A204.1 (cell line): ENCODE measurements around the gene SH2D4B.

Experiments
- FAIRE-seq: peaks from 2 replicates; lab custom pipeline; 2012; peaks lifted over from hg19 to GRCh38; lab: Jason Lieb, UNC

Gene SH2D4B

GRCh38 chr10:80646366-80646765 is 108.7 kb downstream of the SH2D4B start:
- FAIRE-seq: no peak

- FAIRE-seq: no peak
Observed at GRCh38 chr10:80647173-80647833, 109.6 kb downstream of the SH2D4B start.

- FAIRE-seq: no peak
Observed at GRCh38 chr10:80648106-80648505, 110.4 kb downstream of the SH2D4B start.

- FAIRE-seq: no peak
Observed at GRCh38 chr10:80649183-80649582, 111.5 kb downstream of the SH2D4B start.

- FAIRE-seq: no peak
Observed at GRCh38 chr10:80655898-80656297, 118.2 kb downstream of the SH2D4B start.

GRCh38 chr10:80658068-80658467 is 120.4 kb downstream of the SH2D4B start:
- no peak for FAIRE-seq

- FAIRE-seq: no peak
Observed at GRCh38 chr10:80659289-80659688, 121.6 kb downstream of the SH2D4B start.

- FAIRE-seq: no peak
Observed at GRCh38 chr10:80660266-80660665, 122.6 kb downstream of the SH2D4B start.

GRCh38 chr10:80660736-80661135 is 123.0 kb downstream of the SH2D4B start:
- FAIRE-seq: no peak

GRCh38 chr10:80661526-80661925 is 123.8 kb downstream of the SH2D4B start:
- no peak for FAIRE-seq

- FAIRE-seq: peak; percentile 95
Observed at GRCh38 chr10:80662429-80663261, 124.9 kb downstream of the SH2D4B start.

- no peak for FAIRE-seq
Observed at GRCh38 chr10:80664071-80664680, 126.5 kb downstream of the SH2D4B start.

GRCh38 chr10:80669485-80669884 is 131.8 kb downstream of the SH2D4B start:
- FAIRE-seq: no peak

GRCh38 chr10:80670774-80671173 is 133.1 kb downstream of the SH2D4B start:
- FAIRE-seq: no peak

GRCh38 chr10:80671847-80672246 is 134.1 kb downstream of the SH2D4B start:
- no peak for FAIRE-seq

- FAIRE-seq: no peak
Observed at GRCh38 chr10:80672613-80673012, 134.9 kb downstream of the SH2D4B start.

GRCh38 chr10:80674809-80675208 is 137.1 kb downstream of the SH2D4B start:
- no peak for FAIRE-seq

- FAIRE-seq: no peak
Observed at GRCh38 chr10:80681142-80681541, 143.4 kb downstream of the SH2D4B start.

GRCh38 chr10:80684259-80684658 is 146.6 kb downstream of the SH2D4B start:
- peak; percentile 44 for FAIRE-seq

GRCh38 chr10:80685355-80685754 is 147.7 kb downstream of the SH2D4B start:
- FAIRE-seq: no peak

- FAIRE-seq: no peak
Observed at GRCh38 chr10:80686734-80687475, 149.2 kb downstream of the SH2D4B start.

- FAIRE-seq: no peak
Observed at GRCh38 chr10:80687476-80687789, 149.7 kb downstream of the SH2D4B start.

- no peak for FAIRE-seq
Observed at GRCh38 chr10:80690434-80690833, 152.7 kb downstream of the SH2D4B start.
